Adrenal gland (tissue), 12 donors: Measurements from ENCODE around the gene TBC1D24. TPM values are rescaled to one million over a fixed set of nuclear protein-coding genes. Genes with fewer than 3 reads are reported as not detected.

Experiments
- DNase-seq, 7 donors: peaks; one replicate each; pipeline ENCODE4 v3.0.0-alpha.2; 2019 to 2020
- H3K27ac ChIP-seq, 5 donors: fragments of 200-600 bp; sonication (generic) in 4 of 5; 1 replicate in 3 of 5; 2 replicates in 2 of 5; pipeline versions ENCODE4 v1.5.1 to v1.8.0; 2016 to 2020; ENCODE audit warnings: mild to moderate bottlenecking in 1 of 5
- H3K27me3 ChIP-seq: fragments of 200-600 bp; 2 replicates; pipeline ENCODE4 v1.8.0; 2021
- H3K36me3 ChIP-seq, 2 donors: fragments of 200-600 bp; replicated peaks in 1 of 2; 1 replicate in 1 of 2; 2 replicates in 1 of 2; pipeline versions ENCODE4 v1.5.1 to v1.8.0; 2018 to 2022
- H3K4me1 ChIP-seq, 2 donors: fragments of 200-600 bp; replicated peaks in 1 of 2; 1 replicate in 1 of 2; 2 replicates in 1 of 2; pipeline versions ENCODE4 v1.5.1 to v1.8.0; 2018 to 2021
- H3K4me3 ChIP-seq, 4 donors: fragments of 200-600 bp; sonication (generic) in 3 of 4; one replicate each; pipeline ENCODE4 v1.5.1; 2016 to 2018
- H3K9me3 ChIP-seq, 3 donors: fragments of 200-600 bp; sonication (generic) in 1 of 3; replicated peaks in 1 of 3; 1 replicate in 2 of 3; 2 replicates in 1 of 3; pipeline versions ENCODE4 v1.5.1 to v1.8.0; 2016 to 2021
- POLR2A ChIP-seq, 2 donors: fragments of 450-650 bp; IDR thresholded peaks; one replicate each; pipeline ENCODE4 v1.6.1; 2017; ENCODE audit warnings: antibody characterized with exemption in 2 of 2, mild to moderate bottlenecking in 2 of 2, moderate library complexity in 1 of 2
- WGBS, 4 donors: extraction: QIAGEN DNeasy Blood & Tissue Kit in 2 of 4; methylation state at CpG; one replicate each; pipeline versions ENCODE4 v1.1.5 to v1.1.7; 2013 to 2017; 5-methylcytosine and 5-hydroxymethylcytosine counted together
- intact Hi-C, 2 donors: fragments of 100-400 bp; cut with DNase I; formaldehyde crosslinking; loops; one replicate each; pipeline versions ENCODE4 v1.14.1 to v1.15.0; 2022 to 2023
- polyA plus RNA-seq, 3 donors: library from polyadenylated mRNA; stranded (reverse); fragments of 200-250 nt in 2 of 3; fragments of 350-450 nt in 1 of 3; fragmentation: Illumina TruSeq in 1 of 3; extraction: RNeasy Lipid Tissue Mini Kit (QIAGEN cat#74804) in 1 of 3; gene quantifications; one replicate each; pipeline ENCODE4 v1.2.3, GENCODE V29; 2013 to 2014
- total RNA-seq, 9 donors: library from RNA; depleted of rRNA in 4 of 9; stranded (reverse); fragments of >200 nt in 4 of 9; fragments of 120-200 nt in 1 of 9; fragmentation: NEBNext Ultra II Directional in 1 of 9; extraction: Animal tissue kit (Norgen Biotek cat#: 25700) in 1 of 9; gene quantifications; one replicate each; pipeline versions ENCODE4 v1.1.0 to v1.2.4, GENCODE V29; 2013 to 2023
- TF ChIP-seq, protein P1 (sequence below), 6 experiments: fragments of 450-650 bp in 4 of 6; fragments of 200-600 bp in 2 of 6; sonication (generic) in 1 of 6; IDR thresholded peaks; 1 replicate in 5 of 6; 2 replicates in 1 of 6; pipeline versions ENCODE4 v1.5.1 to v1.8.0; 2016 to 2021; ENCODE audit warnings: antibody characterized with exemption in 6 of 6, mild to moderate bottlenecking in 2 of 6, moderate library complexity in 1 of 6
- donor health status: healthy with polysubstance abuse.
- donor health status: Bipolar disorder and iron deficiency.
- donor health status: DM: yes; HTN: yes; CAD: no.
- donor health status: DM: no; HTN: no; CAD: no.
- donor health status: DM: no; HTN: no; CAD: no.
- donor health status: DM: yes; HTN: yes; CAD: no.

TBC1D24 gene
- total and polyA plus RNA-seq, 12 donors: 3.9 to 18.5 (median 13.9) TPM

DNA sequence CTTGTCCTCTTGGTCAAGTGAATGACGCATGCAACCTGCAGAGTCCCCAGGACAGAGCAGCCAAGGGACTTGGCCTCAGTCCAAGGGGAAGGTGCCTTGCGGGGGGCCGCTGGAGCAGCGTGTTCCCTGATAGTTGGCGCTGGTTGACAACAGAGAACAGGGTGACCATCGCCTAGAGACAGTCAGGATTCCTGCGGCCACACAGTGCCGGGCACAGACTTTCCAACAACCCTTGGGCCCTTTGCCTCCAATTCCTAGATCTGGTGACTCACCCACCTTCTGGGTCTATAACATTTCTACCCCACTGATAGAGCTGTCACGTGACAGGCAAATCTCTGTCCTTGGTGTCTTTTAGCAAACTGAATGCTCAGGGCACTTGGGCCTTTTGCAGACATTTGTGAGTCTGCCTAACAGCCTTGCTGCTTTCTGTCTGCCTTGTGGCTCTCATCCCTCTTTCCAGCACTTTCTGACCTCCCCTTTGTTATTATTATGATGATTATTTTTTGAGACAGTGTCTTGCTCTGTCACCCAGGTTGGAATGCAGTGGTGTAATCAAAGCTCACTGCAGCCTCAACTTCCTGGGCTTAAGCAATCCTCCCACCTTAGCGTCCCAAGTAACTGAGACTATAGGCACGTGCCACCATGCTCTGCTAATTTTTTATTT is 26.9 kb upstream of the TBC1D24 start:
- peaks cover 0 to 14% of the 10 kb centered on the region in 2 donors for H3K4me1 ChIP-seq
- peak overlapping the region in 2 of 5 donors; percentile 34 to 35 for H3K27ac ChIP-seq
- intact Hi-C loops: loop anchor here in 1 of 2 donors (5.0 kb wide), 1 partner anchor 49 kb away; no protein-coding TSS in a partner anchor
- WGBS, 4 donors: 65 to 76% (median 67%) methylated on average over 4 to 11 of the region's 11 CpGs
- no peaks in the 10 kb centered on the region for H3K9me3 ChIP-seq
- H3K36me3 ChIP-seq: peaks cover 0 to 18% of the 10 kb centered on the region in 2 donors
- DNase-seq: peak in 5 of 7 donors; percentile 61 to 69 (median 67)
- TF ChIP-seq, protein P1, sequence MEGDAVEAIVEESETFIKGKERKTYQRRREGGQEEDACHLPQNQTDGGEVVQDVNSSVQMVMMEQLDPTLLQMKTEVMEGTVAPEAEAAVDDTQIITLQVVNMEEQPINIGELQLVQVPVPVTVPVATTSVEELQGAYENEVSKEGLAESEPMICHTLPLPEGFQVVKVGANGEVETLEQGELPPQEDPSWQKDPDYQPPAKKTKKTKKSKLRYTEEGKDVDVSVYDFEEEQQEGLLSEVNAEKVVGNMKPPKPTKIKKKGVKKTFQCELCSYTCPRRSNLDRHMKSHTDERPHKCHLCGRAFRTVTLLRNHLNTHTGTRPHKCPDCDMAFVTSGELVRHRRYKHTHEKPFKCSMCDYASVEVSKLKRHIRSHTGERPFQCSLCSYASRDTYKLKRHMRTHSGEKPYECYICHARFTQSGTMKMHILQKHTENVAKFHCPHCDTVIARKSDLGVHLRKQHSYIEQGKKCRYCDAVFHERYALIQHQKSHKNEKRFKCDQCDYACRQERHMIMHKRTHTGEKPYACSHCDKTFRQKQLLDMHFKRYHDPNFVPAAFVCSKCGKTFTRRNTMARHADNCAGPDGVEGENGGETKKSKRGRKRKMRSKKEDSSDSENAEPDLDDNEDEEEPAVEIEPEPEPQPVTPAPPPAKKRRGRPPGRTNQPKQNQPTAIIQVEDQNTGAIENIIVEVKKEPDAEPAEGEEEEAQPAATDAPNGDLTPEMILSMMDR (IDR thresholded peaks at IDR 0.05): no peak
- TF ChIP-seq POLR2A (IDR thresholded peaks at IDR 0.05): no peak
- H3K4me3 ChIP-seq: no peak overlapping the region
- H3K27me3 ChIP-seq: no peaks in the 10 kb centered on the region

DNA sequence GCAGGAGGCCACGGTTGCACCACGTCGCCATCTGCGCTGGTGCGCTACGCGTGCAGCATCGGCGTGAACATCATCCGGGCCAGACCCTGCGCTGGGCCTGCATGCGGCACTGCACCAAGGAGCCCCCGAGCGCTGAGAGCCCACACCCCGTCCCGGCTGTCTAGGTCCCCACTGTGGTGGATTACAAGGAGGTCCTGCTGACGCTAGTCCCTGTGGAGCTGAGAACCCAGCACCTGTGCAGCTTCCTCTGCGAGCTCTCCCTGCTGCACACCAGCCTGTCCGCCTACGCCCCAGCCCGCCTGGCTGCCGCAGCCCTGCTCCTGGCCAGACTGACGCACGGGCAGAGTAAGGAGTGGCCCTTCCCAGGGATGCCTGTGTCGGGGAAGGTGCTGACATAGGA is 25.8 kb upstream of the TBC1D24 start:
- WGBS, 4 donors: 90 to 98% (median 97%) methylated on average over 8 to 25 of the region's 25 CpGs
- H3K4me1 ChIP-seq: peaks cover 0 to 14% of the 10 kb centered on the region in 2 donors
- intact Hi-C loops: loop anchor here in 1 of 2 donors (5.0 kb wide), 1 partner anchor 48 kb away; no protein-coding TSS in a partner anchor
- no peaks in the 10 kb centered on the region for H3K9me3 ChIP-seq
- DNase-seq: no peak
- H3K36me3 ChIP-seq: peaks cover 0 to 23% of the 10 kb centered on the region in 2 donors
- H3K27ac ChIP-seq: no peak overlapping the region
- H3K27me3 ChIP-seq: no peaks in the 10 kb centered on the region
- TF ChIP-seq POLR2A (IDR thresholded peaks at IDR 0.05): no peak
- TF ChIP-seq, protein P1 (IDR thresholded peaks at IDR 0.05): no peak
- no peak overlapping the region for H3K4me3 ChIP-seq

DNA sequence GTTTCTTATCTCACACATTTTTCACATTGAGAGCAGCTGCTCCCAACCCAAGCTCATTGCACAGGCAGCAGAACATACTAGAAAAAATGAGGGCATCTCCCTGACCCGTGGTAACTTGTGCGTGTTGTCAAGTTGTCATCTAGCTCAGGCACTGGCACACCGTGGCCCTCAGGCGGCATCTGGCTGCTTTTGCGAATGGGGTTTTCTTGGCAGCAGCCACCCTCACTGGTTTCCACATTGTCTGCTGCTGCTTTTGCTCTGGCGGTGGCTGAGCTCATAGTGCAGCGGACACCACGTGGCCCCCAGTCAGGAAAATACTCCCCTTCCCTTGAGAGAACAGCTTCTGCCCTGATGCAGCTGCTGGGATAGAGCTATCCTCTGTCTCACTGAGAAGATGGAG is 24.4 kb upstream of the TBC1D24 start:
- DNase-seq: no peak
- Histone ChIP-seq H3K36me3 (peaks cover 0 to 15% of the 10 kb centered on the region in 2 donors), H3K9me3 (no peaks in the 10 kb centered on the region), H3K27ac (no peak overlapping the region), H3K27me3 (no peaks in the 10 kb centered on the region), H3K4me3 (no peak overlapping the region), H3K4me1 (peaks cover 0 to 14% of the 10 kb centered on the region in 2 donors)
- TF ChIP-seq, protein P1 (IDR thresholded peaks at IDR 0.05): no peak
- no peak for TF ChIP-seq POLR2A (IDR thresholded peaks at IDR 0.05)
- intact Hi-C loops: no loop called here
- 93 to 100% (median 94%) methylated on average over 3 to 8 of the region's 8 CpGs for WGBS, 4 donors

DNA sequence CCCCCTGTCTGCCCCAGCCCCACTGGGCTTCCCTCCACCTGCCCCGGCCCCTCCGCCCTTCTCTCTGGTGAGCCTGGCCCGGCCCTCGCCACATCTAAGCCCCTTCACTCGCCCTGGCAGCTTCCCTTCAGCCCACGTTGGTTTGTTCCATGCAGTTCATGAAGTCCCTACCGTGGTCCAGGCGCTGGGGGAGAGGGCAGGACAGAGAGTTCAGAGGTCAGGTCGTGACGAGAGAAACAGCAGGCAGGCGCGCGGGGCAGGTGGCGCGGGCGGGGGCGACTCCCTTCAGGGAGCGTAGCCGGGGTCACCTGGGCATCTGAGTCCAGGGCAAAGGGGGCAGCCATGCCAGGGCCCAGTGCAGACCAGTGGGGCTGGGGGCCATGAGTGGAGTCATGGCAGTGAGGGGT is 23.9 kb upstream of the TBC1D24 start:
- Histone ChIP-seq H3K27ac (no peak overlapping the region), H3K9me3 (no peaks in the 10 kb centered on the region), H3K4me3 (no peak overlapping the region), H3K36me3 (peaks cover 0 to 12% of the 10 kb centered on the region in 2 donors), H3K4me1 (peaks cover 0 to 14% of the 10 kb centered on the region in 2 donors), H3K27me3 (no peaks in the 10 kb centered on the region)
- 94 to 96% (median 95%) methylated on average over 17 to 19 of the region's 19 CpGs for WGBS, 4 donors
- intact Hi-C loops: no loop called here
- TF ChIP-seq, protein P1 (IDR thresholded peaks at IDR 0.05): no peak
- no peak for TF ChIP-seq POLR2A (IDR thresholded peaks at IDR 0.05)
- DNase-seq: no peak
